Superior temporal gyrus (tissue), 1 donor: ENCODE data around the gene SYNE1.
"Not testable (repeated sequence)": the region's sequence is repeated elsewhere in the genome, so short reads cannot be mapped to it uniquely, and the experiment has no call there.

ENCODE experiments used
- DNase-seq: peaks from one replicate; pipeline ENCODE4 v3.0.0-alpha.2; 2016; ENCODE audit errors: extremely low spot score

The SYNE1 gene

GRCh38 chr6:152571089-152571488, 66.1 kb downstream of the SYNE1 start:
- no peak for DNase-seq

- no peak for DNase-seq
Observed at GRCh38 chr6:152566103-152566875, 70.9 kb downstream of the SYNE1 start.

GRCh38 chr6:152563177-152563576, 74.0 kb downstream of the SYNE1 start:
- no peak for DNase-seq

- not testable (repeated sequence) for DNase-seq
Observed at GRCh38 chr6:152558798-152559197, 78.4 kb downstream of the SYNE1 start.

GRCh38 chr6:152557502-152557901, 79.7 kb downstream of the SYNE1 start:
- DNase-seq: no peak

GRCh38 chr6:152554851-152555250, 82.3 kb downstream of the SYNE1 start:
- no peak for DNase-seq

- DNase-seq: peak; percentile 70
Observed at GRCh38 chr6:152552616-152553209, 84.4 kb downstream of the SYNE1 start.

GRCh38 chr6:152543519-152543918, 93.6 kb downstream of the SYNE1 start:
- no peak for DNase-seq

GRCh38 chr6:152540381-152540780, 96.8 kb downstream of the SYNE1 start:
- no peak for DNase-seq

GRCh38 chr6:152534541-152534940, 102.6 kb downstream of the SYNE1 start:
- no peak for DNase-seq

- DNase-seq: no peak
Observed at GRCh38 chr6:152532556-152533422, 104.4 kb downstream of the SYNE1 start.

GRCh38 chr6:152531659-152532058, 105.5 kb downstream of the SYNE1 start:
- DNase-seq: no peak

- no peak for DNase-seq
Observed at GRCh38 chr6:152529369-152529768, 107.8 kb downstream of the SYNE1 start.

- DNase-seq: not testable (repeated sequence)
Observed at GRCh38 chr6:152514120-152514519, 123.0 kb downstream of the SYNE1 start.

- no peak for DNase-seq
Observed at GRCh38 chr6:152509916-152510315, 127.2 kb downstream of the SYNE1 start.

- no peak for DNase-seq
Observed at GRCh38 chr6:152508477-152508876, 128.7 kb downstream of the SYNE1 start.

- DNase-seq: no peak
Observed at GRCh38 chr6:152503546-152503945, 133.6 kb downstream of the SYNE1 start.

- DNase-seq: no peak
Observed at GRCh38 chr6:152502421-152503188, 134.6 kb downstream of the SYNE1 start.

GRCh38 chr6:152499931-152500330, 137.2 kb downstream of the SYNE1 start:
- DNase-seq: no peak

- DNase-seq: no peak
Observed at GRCh38 chr6:152496731-152497130, 140.4 kb downstream of the SYNE1 start.

GRCh38 chr6:152495456-152495855, 141.7 kb downstream of the SYNE1 start:
- not testable (repeated sequence) for DNase-seq

GRCh38 chr6:152492281-152492680, 144.9 kb downstream of the SYNE1 start:
- not testable (repeated sequence) for DNase-seq
